Left renal cortex interstitium (tissue), 4 donors: ENCODE results near the gene PPM1M. TPM values are rescaled to one million over a fixed set of nuclear protein-coding genes. Genes with fewer than 3 reads are reported as not detected.

ENCODE experiments used
- DNase-seq, 4 donors: peaks; one replicate each; pipeline ENCODE4 v3.0.0-alpha.2; 2013; ENCODE audit warnings: low read depth in 4 of 4, low spot score in 2 of 4, missing footprints in 1 of 4
- polyA plus RNA-seq, 4 donors: library from polyadenylated mRNA; unstranded; fragments of 120-200 nt; gene quantifications; one replicate each; pipeline ENCODE4 v1.2.1, GENCODE V29; 2013; ENCODE audit not compliant: insufficient read length in 4 of 4

The PPM1M gene
- polyA plus RNA-seq, 4 donors: 19.3 to 22.3 (median 20.0) TPM

DNA sequence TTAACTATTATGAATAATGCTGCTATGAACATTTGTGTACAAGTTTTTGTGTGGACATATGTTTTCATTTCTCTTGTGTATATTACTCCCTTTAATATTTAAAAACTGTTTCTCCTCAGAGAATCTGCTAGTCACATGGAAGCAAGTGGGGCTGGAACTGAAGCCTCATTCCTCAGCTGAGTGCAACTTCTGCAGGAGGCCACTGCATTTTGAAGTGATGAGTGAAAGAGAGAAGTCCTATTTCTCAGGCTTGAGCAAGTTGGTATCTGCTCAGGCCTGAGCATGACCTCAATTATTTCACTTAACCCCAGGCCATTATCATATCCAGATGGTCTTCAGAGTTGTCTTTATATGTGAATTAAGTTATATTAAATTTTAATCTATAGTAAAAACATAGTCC is 31.7 kb upstream of the PPM1M start:
- DNase-seq: no peak

DNA sequence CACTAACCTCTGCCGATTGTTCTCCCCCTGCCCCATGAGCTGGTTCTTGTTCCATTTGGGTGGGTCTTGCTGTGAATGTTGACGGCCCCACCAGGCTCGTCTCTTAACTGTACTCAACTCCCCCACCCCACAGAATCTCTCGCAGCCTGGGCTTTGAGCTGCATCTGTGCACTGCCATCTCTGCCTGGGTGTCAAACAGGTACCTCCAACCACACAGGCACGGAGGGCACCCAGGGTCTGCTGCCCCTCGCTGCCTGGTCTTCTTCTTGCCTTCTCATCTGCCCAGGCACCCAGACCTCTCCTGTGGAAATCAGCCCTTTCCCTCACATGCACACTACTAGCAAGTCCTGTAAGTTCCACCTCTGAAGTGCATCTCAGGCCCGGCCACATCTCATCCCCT is 30.2 kb upstream of the PPM1M start:
- DNase-seq: no peak

DNA sequence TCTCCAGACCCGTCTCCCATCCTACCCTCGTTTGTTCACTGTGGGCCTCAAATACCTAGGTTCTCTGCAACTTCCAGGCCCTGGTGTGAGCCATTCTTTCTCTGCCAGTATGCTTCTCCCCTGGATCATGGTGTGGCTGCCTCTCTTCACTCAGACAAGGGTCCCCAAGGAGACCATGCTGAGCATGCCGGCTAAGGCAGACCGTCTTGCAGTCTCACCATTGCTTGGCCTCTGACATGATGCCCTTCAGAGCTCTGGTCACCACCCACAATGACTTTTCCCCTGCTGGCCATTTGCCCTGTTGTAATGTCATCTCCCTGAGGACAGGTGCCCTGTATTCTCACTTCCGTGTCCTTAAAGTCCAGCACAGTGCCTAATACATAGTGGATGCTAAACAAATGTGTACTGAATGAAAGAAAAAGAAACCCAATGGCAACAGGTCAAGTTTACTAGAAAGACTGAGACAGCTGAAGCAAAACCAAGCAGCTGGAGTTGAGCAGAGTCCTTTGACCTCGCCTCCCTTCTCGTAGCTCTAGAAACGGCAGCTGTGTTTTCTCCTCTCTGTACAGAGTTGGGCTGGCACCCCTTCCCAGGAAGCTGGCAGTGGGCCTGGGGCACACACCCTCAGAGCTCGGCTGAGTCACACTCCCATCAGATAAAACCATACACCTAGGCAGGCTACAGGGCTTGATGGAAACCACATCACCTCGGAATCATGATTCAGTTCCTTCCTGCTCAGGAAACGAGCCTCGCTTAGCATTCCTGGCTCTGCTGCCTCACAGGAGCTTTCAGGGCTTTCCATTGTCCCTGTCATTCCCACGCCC is 28.8 kb upstream of the PPM1M start:
- peak in 1 of 4 donors; percentile 33 for DNase-seq

DNA sequence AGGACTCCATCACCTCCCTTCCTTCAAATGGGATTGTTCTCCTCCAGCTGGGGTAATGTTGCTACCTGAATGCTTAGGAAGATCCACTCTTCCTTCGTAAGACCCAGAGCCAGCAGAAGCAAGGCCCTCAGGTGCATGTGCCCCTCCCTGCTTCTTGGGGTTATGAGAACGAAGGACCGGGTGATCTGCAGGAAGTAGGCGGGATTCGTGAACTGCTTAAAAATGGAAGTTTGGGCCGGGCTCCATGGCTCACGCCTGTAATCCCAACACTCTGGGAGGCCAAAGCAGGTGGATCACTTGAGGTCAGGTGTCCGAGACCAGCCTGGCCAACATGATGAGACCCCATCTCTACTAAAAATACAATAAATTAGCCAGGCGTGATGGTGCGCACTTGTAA is 28.2 kb upstream of the PPM1M start:
- no peak for DNase-seq

DNA sequence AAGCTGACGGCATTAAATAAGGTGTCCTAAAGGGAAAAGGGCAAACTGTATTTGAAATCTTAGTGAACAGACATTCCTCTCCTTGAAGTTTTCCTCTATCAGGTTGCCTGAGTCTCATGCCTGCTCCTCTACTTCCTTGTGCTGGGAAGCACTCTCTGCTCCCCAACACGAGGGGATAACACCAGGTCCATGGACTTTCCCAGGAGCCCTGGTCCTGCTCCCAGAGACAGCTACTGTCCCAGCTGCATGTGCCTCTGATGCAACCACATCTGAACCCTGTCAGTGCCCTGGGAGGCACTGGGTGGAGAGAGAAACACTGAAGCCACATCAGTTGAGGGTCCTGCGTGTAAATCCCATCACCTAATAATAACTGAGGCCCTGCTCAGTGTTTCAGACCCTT is 27.5 kb upstream of the PPM1M start:
- DNase-seq: no peak

DNA sequence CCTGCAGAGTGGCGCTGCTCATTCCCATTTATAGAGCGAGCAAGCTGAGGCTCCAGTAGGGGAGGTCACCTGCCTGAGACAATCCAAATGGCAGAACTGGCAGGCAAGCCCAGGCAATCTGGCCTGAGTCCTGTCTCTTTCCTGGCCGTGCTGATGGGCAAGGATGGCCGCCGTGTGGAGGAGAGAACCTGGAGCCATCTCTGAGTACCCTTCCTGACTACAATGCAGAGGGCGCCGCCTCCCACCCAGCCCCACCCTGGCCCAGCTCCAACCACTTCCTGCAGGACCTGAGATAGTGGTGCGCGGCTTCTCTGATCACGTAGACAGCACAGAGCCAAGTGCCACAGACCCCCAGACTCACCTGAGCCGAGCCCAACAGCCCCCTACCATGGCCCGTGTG is 27.1 kb upstream of the PPM1M start:
- no peak for DNase-seq

DNA sequence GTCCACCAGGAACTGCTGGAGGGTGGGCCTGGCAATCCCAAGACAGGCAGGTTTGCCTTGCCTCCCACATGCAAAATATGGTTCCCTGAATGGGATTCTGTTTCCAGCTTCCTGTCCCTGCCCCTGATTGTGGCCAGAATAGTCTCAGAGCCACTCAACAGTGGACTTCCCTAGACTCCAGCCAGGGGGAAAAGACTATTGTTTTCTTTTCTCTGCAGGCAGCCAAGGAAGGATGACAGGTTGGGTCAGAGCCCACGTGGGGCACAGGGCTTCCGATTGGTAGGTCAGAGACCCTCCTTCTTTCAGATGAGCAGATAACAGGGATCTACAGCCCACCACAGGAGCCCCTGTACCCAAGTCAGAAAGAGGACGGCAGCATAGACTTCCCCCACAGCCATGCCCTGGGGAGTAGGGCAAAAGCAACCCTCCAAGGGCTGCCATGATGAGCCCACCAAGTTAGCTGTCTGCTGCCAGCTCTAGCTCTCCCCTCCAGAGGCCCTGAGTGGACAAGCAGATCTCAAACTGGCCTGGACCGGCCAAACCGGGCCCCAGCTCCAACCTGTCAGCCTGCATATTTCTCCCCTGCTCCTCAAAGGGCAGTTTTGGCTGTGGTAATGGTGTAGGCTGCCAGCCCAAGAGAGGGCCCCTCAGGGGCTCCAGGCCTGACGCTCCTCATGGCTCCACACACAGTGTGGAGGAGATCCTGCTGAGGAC is 26.5 kb upstream of the PPM1M start:
- DNase-seq: peak in 1 of 4 donors; percentile 50

DNA sequence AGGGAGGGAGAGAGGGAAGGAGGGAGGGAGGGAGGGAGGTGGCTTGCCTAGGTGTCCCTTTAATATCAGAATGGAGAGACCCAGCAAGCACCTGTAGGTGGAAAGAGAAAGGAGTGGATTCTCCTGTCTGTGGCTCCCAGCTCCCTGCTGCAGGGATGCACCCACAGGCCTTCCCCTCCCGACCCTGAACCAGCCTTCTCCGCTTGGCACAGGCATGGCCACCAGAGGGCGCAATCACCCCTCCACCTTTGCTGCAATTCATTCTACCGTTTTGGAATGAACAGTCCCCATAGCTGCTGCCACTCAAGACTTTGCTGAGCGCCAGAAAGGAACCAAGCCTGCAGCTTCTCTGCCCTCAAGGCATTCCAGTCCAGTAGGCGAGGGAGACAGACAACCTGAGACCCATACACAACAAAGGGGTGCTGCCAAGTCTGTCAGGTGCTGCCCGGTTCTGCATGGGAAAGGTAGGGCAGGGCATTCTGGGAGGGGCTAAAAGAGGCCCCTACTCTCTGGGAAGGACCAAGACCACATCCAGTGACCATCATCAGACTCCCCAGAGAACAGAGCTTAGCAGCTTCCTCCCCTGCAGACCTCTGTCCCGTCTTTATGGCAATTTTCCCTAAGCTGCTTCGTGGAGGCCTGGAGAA is 25.1 kb upstream of the PPM1M start:
- peak in 1 of 4 donors; percentile 76 for DNase-seq

DNA sequence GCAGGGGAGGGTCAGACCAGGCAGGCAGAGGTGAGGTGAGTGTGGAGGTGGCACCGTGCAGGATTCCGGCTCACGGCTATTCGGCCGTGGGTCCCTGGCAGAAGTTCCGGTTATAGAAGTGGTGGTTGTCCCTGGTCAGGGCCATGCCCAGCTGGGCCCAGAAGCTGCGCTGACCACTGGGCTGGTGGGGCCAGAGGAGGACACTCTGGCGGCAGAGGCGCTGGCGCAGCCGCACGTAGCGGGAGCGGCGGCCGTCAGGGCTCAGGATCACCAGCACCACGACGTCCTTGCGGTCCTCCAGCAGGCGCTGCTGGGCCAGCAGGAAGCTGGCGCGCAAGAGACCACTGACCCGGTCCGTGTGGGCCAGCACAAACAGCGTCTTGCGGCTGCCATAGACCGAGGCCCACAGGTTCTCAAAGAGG is 24.4 kb upstream of the PPM1M start:
- DNase-seq: no peak

DNA sequence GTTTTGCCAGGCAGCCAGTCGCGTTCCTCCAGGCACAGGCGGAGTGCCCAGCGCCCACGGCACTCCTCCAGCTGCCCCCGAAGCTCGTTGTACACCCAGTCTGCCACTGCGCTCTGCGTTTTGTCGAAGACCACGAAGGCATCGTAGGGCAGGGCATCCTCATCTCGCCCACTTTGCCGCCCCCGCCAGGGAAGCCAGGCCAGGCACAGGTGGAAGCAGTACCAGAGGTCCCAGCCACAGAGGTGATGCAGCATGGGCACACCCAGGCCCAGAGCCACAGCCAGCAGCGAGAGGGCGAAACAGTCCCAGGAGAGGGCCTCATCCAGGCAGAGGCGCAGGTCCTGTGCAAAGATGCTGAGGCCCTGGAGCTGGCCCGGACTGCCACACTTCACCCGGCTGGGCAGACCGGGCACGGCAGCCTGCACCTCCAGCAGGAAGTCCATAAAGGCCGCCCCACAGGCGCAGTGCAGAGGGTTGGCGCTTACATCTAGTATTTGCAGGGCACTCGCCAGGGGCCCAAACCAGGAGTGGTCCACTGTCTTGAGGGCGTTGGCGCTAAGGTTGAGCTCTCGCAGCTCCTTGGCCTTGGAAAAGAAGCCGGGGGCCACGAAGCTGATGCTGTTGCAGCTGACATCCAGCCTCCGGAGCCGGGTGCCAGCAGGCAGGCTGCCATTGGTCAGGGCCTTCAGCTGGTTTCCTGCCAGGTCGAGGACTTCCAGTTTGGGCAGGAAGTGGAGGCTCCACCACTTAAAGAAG is 23.8 kb upstream of the PPM1M start:
- DNase-seq: no peak

DNA sequence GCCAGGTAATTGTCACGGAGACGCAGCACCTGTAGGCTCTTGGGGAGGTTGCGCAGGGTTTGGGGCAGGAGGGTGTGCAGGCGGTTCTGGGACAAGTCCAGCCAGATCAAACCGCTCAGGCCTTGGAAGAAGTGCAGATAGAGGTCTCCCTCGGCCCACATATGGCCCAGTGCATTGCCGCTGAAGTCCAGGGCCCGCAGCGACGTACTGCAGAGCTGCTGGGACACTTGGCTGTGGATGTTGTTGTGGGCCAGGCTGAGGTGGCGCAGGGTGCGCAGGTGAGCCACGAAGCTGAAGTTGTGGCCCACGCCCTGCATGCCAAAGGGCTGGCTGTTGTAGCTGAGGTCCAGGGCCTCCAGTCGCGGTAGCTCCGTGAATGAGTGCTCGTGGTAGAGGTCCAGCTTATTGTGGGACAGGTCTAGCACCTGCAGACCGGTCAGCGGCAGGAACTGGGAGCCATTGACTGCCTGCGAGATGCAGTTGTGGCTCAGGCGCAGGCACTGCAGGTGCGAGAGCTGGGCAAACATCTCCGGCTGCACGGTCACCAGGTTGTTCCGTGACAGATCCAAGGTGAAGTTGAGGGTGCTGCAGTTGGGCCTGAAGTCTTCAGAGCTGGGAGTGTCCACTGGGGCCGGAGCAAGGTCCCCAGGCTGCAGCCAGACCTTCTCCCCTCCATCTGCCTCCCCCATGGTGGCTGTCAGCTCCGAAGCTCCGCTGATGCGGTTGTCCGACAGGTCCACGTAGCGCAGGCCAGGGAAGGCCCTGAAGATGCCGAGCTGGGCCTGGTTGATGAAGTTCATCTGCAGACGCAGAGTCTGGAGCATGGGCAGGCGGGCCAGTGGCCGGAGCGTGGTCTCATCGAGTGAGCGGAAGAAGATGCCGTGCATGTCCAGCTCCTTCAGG is 23.0 kb upstream of the PPM1M start:
- DNase-seq: no peak

DNA sequence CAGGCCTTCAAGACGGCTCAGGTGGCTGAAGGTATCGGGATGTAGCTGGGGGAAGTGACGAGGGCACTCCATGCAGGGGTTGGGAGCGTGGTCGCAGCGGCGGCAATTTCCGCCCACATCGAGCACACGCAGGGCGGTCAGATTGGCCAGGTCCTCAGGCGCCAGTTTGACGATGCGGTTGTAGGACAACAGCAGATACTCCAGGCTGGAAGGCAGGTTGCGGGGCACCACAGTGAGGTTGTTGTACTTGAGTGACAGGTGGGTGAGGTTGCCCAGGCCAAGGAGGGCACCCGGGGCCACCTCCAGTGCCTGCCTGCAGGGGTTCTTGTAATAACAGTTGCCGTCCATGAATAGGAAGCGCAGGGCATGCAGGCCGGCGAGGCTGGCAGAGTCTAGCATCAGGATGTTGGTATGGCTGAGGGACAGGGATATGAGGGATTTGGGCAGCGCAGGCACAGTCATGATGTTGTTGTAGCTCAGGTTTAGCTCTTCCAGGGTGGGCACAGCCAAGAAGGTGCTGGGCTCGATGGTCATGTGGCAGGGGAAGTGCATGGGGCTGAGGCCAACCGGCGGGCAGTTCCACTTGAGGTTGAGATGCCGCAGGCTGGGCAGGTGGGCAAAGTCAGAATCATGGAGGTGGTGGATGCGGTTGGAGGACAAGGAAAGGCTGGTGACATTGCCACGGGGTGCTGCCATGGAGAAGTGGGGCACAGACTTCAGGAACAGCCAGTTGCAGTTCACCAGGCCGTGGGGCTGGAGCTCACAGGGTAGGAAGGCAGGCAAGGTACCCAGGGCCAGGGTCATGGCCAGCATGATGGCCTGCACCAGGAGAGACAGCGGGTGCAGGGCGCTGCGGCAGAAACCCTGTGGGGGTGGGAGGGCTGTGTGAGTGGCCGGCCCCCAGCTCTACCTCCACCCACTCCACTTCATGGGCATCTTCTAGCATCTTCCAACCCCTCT is 21.8 kb upstream of the PPM1M start:
- DNase-seq: no peak

DNA sequence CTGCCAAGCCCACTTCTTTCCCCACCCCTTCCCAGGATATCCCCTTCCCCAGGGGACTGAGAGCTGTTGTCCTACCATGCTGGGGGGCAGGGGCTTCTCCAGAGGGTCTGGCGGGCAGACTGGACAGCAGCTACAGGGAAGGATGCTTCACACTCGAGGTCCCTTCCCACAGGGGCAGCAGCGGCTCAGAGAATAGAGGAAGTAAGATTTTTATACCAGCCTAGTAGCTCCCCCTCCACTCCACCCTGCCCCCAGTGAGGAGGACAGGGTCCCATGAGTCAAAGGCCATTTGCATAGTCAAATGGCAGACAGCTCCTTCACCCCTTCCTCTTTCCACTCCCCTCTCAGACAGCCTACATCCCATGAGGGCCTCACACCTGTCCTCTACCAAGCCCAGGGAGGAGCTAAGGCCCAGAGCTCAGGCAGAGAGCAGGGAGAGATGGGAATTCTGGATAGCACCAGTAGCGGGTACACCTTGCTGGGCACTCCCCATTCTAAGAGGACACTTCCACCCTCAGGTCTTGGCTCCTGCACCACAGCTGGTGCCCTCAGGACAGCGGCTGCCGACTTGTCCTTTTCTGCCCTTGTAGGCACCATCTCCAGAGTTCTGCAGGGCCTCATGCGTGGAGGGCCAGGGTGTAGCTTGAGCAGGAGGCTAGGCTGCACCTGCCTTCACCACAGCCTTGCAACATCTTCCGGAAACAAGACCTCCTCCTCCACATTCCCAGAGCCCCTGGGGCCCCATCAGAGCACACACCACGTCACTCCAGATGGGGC is 19.9 kb upstream of the PPM1M start, which contains the start of gene TLR9:
Gene TLR9 (minus strand): TSS at position 194 of the 777 bp plus-strand sequence. CDS start 116 bp downstream, at position 78.
- DNase-seq: no peak

DNA sequence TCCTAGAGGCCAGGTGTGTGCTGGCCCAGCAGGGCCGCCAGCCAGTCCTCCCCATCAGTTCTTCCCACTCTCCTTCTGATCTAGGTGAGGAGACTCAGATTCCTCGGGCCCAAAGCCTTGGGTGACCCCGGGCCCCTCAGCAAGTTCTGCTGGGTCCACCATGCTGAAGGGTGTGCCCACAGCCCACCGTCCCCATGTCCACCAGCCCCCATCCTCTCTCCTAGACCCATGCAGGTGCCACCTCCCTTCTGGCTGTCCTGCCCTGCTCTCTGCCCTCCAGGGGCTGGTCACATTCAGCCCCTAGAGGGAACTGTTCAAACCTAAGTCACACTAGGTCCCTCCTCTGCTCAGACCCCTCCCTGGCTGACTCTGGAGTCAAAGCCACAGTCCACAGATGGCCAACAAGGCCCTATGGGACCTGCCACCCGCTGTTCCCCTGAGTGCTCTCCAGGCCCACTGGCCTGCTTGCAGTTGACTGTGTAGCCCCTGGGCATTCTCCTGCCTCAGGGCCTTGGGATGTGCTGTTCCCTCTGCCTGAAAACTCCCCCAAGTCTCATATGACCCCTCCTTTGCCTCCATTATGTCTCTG is 19.2 kb upstream of the PPM1M start:
- DNase-seq: no peak

DNA sequence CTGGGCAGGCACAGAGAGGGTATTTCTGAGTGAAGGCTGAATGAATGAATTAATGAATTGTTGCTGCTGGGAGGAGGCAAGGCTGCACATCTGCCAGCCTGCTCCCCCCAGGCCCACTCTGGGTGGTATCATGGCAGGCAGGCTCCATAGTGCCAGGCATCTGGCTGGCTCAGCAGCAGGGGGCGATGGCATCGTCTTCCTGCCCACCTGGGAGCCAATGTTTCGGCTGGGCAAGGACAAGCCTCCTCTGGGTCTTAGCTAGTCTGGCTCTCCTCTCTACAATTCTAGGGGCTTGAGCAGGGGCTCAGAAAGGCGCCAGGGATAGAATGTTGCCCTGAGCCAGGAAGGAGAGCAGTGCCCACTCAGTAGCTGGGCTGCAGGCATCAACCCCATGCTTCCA is 18.4 kb upstream of the PPM1M start:
- no peak for DNase-seq

DNA sequence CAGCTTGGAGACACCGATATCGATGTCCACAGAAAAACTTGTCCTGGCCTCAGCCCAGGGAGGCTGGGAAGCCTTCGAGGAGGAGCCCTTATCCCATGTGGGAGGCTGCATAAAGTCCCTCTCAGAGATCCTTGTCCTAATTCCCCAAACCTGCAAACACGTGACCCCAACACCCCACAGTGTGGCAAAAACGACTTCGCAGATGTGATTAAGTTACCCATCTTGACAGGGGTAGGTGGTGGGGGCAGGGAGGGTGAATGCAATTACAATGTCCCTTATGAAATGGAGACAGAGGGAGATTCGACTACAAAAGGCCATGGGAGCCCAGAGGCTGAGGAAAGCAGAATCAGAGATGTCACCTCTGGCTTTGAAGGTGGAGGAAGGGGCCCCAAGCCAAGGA is 17.8 kb upstream of the PPM1M start:
- DNase-seq: no peak

DNA sequence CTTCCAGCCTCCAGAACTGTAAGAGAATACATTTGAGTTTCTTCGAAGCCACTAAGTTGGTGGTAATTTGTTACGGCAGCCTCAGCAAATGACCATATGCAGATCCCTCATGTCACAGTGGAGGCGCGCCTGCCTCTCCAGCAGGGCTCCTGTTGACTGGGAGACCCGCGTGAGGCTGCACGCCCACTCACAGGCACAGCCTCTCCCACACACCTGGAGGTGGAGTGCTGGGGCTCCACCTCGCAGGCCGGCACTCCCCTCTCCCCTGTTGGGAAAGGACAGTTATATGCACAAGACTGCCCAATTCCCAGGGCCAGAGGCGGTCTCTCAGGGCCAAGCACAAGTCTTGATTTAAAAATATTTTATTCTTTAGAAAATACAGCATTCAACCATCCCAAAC is 17.3 kb upstream of the PPM1M start:
- no peak for DNase-seq
